Stimulated activated memory B cell treated with anti-CD40 and anti-IgM and Interleukin-4, amounts not matched to agents 10 μg/mL and 1 μg/mL and 100 μg/mL, for 72 hours (primary cell): Measurements from ENCODE around the gene MRPS5.
A peak's percentile ranks its signal among the peaks of the same experiment; 100 is the strongest.
"Not testable (repeated sequence)": the region's sequence is repeated elsewhere in the genome, so short reads cannot be mapped to it uniquely, and the experiment has no call there.

Experiments used
- ATAC-seq: fragments of 150-1000 bp; cut with Tn5 transposase; 2 replicates; pipeline ENCODE4 v1.10.0; 2021
- H3K27ac Mint-ChIP-seq: one replicate; pipeline ENCODE4 v1.8.0; 2022; ENCODE audit warnings: mild to moderate bottlenecking, mixed read lengths
- H3K27me3 Mint-ChIP-seq: one replicate; pipeline ENCODE4 v1.8.0; 2022; ENCODE audit warnings: mixed read lengths
- H3K36me3 Mint-ChIP-seq: one replicate; pipeline ENCODE4 v1.8.0; 2022; ENCODE audit warnings: mixed read lengths
- H3K4me1 Mint-ChIP-seq: one replicate; pipeline ENCODE4 v1.8.0; 2022; ENCODE audit warnings: mixed read lengths
- H3K4me3 Mint-ChIP-seq: one replicate; pipeline ENCODE4 v1.8.0; 2022; ENCODE audit warnings: mild to moderate bottlenecking, moderate library complexity, mixed read lengths
- H3K9me3 Mint-ChIP-seq: one replicate; pipeline ENCODE4 v1.8.0; 2022; ENCODE audit warnings: mixed read lengths

MRPS5 gene

DNA sequence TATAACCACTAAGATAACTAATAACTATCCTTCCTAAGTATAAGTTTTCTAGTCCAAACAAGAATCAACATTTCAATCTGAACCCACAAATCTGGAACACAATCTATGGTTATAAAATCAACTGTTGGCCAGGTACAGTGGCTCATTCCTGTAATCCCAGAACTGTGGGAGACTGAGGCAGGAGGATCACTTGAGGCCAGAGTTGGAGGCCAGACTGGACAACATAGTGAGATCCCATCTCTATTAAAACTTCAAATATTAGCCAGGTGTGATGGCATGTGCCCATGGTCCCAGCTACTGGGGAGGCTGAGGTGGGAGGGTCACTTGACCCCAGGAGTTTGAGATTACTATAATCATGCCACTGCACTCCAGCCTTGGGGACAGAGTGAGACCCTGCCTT lies 11.2 kb downstream of the MRPS5 start:
- Mint-ChIP-seq H3K9me3 (no peaks in the 10 kb centered on the region), H3K4me3 (no peak overlapping the region), H3K27me3 (no peaks in the 10 kb centered on the region), H3K36me3 (peaks cover 61% of the 10 kb centered on the region), H3K4me1 (no peaks in the 10 kb centered on the region), H3K27ac (no peak overlapping the region)
- no peak for ATAC-seq

DNA sequence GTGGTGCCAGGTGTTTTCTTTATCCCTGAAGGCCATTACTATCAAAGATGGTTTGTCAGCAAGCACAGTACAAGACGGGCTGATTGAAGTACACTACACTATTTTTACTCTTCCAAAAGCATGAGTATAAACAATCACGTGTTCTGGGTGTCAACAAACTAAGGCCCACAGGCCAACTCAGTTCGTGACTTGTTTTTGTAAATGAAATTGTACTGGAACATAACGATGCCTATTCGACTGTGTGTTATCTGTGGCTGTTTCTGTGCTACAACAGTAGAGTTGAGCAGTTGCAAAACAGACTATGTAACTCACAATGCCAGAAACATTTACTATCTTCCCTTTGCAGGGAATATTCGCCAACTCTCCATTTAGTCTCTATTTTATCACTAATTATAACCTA lies 12.3 kb downstream of the MRPS5 start:
- Mint-ChIP-seq H3K27me3 (no peaks in the 10 kb centered on the region), H3K4me1 (no peaks in the 10 kb centered on the region), H3K9me3 (no peaks in the 10 kb centered on the region), H3K36me3 (peaks cover 62% of the 10 kb centered on the region), H3K4me3 (no peak overlapping the region), H3K27ac (no peak overlapping the region)
- no peak for ATAC-seq

DNA sequence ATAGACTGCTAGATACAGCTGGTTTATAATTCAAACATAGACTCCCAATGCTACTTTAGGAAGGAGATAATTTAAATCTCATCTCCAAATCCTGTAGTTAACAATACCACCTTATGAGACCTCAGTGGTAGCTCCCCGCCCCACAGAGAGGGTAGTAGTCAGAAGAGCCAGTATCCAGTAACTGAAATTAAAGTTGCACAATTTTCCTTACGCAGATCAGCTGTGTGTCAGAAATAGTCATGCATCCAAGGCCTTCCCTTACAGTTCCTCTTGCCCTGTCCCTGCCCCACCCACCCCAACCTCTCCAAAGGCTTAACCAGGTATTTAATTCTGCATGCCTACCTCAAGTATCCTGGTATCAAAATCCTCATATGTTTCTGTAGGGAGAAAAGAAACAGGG lies 15.5 kb downstream of the MRPS5 start:
- Mint-ChIP-seq H3K27ac (no peak overlapping the region), H3K36me3 (peaks cover 69% of the 10 kb centered on the region)

DNA sequence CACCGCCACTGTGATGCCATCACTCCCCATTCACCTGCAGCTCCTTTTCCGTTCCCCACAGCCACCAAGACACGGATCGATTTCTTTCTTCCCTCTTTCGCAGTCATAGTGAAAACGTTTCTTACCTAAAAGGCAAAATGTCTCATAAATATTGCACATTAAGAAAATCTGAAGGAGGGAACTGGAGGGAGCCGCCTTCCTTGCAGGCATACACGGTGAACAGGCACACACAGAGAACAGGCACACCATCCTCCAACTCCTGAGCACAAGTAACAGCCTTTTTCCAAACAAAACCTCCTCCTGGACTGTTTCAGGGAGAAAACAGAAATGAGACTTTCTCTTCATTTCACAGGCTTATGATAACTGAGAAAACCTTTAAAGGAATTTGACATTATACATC lies 17.0 kb downstream of the MRPS5 start:
- Mint-ChIP-seq H3K4me3 (no peak overlapping the region), H3K27ac (no peak overlapping the region)

More for the DNA sequence above, 15.5 kb downstream of the MRPS5 start:
- no peaks in the 10 kb centered on the region for H3K9me3 Mint-ChIP-seq
- H3K4me1 Mint-ChIP-seq, result no peaks in the 10 kb centered on the region
- H3K4me3 Mint-ChIP-seq, result no peak overlapping the region
- H3K27me3 Mint-ChIP-seq, result no peaks in the 10 kb centered on the region
- ATAC-seq, result no peak

DNA sequence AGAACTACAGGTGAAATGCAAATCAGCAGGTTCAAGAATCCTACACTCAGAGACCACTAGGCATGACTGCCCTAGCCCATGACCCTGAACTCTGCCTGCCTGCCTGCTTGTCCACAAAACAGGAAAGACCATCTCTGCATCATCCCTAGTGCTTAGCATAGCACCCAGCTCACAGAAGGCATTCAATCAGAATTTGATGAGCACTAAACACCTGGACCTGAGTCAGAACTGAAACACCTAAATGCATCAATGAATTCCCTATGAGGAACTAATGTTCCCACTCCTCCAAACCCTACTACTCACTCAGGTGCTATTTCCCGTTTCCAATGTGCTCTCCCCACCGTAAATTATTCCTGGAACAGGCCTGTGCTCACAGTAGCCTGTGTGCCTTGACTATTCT lies 21.7 kb downstream of the MRPS5 start:
- no peak overlapping the region for H3K27ac Mint-ChIP-seq
- H3K4me1 Mint-ChIP-seq, result peaks cover 14% of the 10 kb centered on the region
- ATAC-seq, result no peak
- no peak overlapping the region for H3K4me3 Mint-ChIP-seq
- no peaks in the 10 kb centered on the region for H3K9me3 Mint-ChIP-seq
- H3K27me3 Mint-ChIP-seq, result no peaks in the 10 kb centered on the region
- peaks cover 82% of the 10 kb centered on the region for H3K36me3 Mint-ChIP-seq

More for the DNA sequence above, 17.0 kb downstream of the MRPS5 start:
- Mint-ChIP-seq H3K36me3 (peaks cover 71% of the 10 kb centered on the region), H3K27me3 (no peaks in the 10 kb centered on the region), H3K4me1 (peaks cover 6% of the 10 kb centered on the region), H3K9me3 (no peaks in the 10 kb centered on the region)
- no peak for ATAC-seq

DNA sequence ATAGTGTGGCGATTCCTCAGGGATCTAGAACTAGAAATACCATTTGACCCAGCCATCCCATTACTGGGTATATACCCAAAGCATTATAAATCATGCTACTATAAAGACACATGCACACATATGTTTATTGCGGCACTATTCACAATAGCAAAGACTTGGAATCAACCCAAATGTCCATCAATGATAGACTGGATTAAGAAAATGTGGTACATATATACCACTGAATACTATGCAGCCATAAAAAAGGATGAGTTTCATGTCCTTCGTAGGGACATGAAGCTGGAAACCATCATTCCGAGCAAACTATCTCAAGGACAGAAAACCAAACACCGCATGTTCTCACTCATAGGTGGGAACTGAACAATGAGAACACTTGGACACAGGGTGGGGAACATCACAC lies 23.3 kb downstream of the MRPS5 start:
- Mint-ChIP-seq H3K4me1 (peaks cover 14% of the 10 kb centered on the region), H3K36me3 (peaks cover 89% of the 10 kb centered on the region)
- not testable (repeated sequence) for H3K27ac Mint-ChIP-seq, H3K9me3 Mint-ChIP-seq, H3K27me3 Mint-ChIP-seq, ATAC-seq, H3K4me3 Mint-ChIP-seq

DNA sequence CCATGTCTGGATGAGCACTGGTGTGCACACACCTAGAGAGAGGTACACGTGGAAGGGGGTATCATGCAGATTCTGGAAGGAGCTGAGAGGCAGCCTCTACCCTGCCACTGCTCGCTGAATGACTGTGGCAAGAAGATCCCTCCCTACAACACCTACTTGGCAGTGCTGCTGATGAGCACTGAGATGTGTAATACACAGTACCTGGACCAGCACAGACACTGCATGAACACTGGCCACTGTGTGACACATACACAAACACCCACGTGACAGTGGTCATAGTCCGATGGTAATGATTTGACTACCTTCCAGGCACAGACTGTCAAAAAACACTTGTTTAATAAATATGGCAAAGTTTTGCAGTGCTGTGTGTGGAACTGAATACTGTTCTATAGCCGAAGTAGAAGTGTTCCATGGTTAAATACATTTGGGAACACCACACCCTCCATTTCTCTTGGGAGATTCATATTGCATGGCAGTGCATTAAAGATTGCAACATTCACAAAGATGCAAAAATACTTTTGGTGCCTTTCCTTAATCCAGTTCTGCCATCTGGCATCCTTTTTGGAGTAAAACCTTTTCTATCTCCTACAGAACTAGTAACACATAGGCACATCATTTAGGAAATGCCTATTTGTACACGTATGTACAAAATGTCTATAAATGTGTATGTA lies 29.6 kb downstream of the MRPS5 start:
- H3K9me3 Mint-ChIP-seq, result no peaks in the 10 kb centered on the region
- H3K27me3 Mint-ChIP-seq, result no peaks in the 10 kb centered on the region
- peaks cover 95% of the 10 kb centered on the region for H3K36me3 Mint-ChIP-seq
- ATAC-seq, result no peak
- H3K27ac Mint-ChIP-seq, result no peak overlapping the region
- H3K4me3 Mint-ChIP-seq, result no peak overlapping the region
- H3K4me1 Mint-ChIP-seq, result peaks cover 8% of the 10 kb centered on the region

DNA sequence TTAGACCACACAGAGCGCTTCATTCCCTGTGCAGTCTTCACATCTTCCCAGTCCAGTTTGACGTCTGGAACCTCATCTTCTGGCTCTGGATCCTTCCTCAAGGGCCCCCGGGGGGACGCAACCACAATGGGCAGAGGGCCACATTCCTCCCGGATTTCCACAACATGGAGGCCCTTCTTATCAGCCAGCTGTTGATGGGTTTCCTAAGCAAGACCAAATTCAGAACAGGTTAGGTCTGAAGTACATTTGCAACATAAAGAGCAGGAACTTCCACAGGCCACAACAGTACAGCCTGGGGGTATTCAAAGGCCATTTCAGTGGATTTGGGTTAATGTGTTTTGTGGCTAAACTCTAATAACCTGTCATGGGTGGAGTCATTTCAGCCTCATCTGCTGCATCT lies 34.2 kb downstream of the MRPS5 start:
- Mint-ChIP-seq H3K4me1 (no peaks in the 10 kb centered on the region), H3K27ac (no peak overlapping the region), H3K36me3 (peaks cover 79% of the 10 kb centered on the region), H3K4me3 (no peak overlapping the region), H3K9me3 (peaks cover 6% of the 10 kb centered on the region), H3K27me3 (no peaks in the 10 kb centered on the region)
- ATAC-seq, result no peak

DNA sequence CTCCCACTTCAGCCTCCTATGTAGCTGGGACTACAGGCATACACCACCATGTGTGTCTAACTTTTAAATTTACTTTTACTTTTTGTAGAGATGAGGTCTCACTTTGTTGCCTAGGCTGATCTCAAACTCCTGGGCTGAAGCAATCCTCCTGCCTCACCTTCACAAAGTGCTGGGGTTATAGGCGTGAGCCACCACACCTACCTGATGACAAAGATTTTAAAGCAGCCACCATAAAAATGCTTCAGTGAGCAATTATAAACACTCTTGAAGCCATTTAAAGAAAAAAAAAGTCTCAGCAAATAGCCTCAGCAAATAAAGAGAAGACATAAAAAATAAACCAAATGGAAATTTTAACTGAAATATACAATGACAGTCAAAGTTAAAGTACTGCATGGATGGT lies 35.6 kb downstream of the MRPS5 start:
- ATAC-seq, result no peak
- H3K9me3 Mint-ChIP-seq, result peaks cover 6% of the 10 kb centered on the region
- no peaks in the 10 kb centered on the region for H3K4me1 Mint-ChIP-seq
- no peaks in the 10 kb centered on the region for H3K27me3 Mint-ChIP-seq
- peaks cover 66% of the 10 kb centered on the region for H3K36me3 Mint-ChIP-seq
- H3K4me3 Mint-ChIP-seq, result no peak overlapping the region
- H3K27ac Mint-ChIP-seq, result no peak overlapping the region

DNA sequence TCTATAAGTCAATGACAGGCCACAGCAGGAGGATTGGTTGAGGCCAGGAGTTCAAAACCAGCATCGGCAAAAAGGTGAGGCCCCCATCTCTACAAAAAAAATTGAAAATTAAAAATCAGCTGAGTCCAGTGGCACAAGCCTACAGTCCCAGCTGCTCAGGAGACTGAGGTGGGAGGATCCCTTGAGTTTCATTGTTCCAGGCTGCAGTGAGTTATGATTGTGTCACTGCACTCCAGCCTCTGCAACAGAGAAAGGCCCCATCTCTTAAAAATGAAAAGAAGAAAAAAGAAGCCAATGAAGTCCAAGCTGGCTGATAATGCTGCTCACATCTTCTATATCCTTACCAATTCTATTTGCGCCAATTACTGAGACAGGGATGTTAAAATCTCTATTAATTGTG lies 39.1 kb downstream of the MRPS5 start:
- no peak for ATAC-seq
- Mint-ChIP-seq H3K27ac (no peak overlapping the region), H3K9me3 (peaks cover 6% of the 10 kb centered on the region), H3K27me3 (no peaks in the 10 kb centered on the region), H3K36me3 (peaks cover 33% of the 10 kb centered on the region), H3K4me3 (no peak overlapping the region), H3K4me1 (peaks cover under 1% of the 10 kb centered on the region)

DNA sequence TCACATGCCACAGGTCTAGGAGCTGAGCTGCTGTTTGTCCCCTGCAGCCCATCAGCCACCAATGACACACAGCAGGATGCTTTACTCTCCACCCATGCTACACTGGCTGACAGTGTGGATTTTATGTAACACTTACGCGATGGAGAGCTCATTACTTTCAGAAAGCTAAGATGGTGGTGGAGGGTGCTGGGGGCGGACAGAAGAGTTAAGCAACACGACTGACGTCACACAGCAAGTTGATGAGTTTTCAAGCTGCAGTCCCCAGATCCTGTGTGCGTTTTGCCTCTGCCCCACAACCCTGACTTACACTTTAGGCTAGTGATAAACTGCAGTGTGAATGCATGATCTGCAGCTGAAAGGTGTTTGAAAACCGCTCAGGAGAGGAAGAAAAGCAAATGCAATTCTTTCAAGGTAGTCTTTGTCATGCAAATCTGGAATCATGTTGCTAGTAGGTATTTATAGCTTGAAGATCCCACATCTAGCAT lies 42.4 kb downstream of the MRPS5 start:
- no peak for ATAC-seq
- H3K4me3 Mint-ChIP-seq, result no peak overlapping the region
- peaks cover 3% of the 10 kb centered on the region for H3K9me3 Mint-ChIP-seq
- H3K27ac Mint-ChIP-seq, result no peak overlapping the region
- peaks cover 21% of the 10 kb centered on the region for H3K4me1 Mint-ChIP-seq
- peaks cover 28% of the 10 kb centered on the region for H3K27me3 Mint-ChIP-seq
- H3K36me3 Mint-ChIP-seq, result peaks cover 5% of the 10 kb centered on the region

DNA sequence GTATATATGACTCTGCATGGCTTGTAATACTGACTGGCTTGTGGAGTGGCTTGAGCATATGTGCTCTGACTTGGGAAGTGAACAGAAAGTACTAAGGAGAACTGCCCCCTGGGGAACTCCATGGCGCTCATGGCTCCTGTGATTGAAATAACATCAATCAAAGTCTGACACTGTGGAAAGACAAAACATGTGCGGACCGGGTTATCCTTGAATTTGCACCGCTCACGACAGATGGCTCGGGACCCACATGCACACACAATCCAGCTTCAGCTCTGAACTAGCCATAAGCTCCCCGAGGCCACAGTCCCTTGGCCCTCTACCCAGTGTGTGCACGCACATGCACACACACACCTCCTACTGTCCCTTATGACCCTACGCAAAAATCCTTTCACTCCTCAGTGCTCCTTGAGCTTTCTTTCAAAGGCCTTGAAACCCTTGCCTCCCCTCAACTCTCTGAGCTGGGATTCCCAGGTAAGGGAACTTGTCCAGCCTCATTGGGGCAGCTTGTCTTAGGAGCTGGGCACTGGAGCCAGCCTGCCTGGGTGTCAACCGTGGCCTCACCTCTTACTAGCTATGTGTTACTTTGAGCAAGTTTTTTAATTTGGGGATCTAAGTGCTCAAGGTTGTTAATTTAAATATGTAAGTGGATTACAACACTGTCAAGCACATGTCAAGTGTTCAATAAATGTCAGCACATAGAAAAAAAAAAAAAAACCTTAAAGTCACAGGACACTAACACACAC lies 43.6 kb downstream of the MRPS5 start:
- Mint-ChIP-seq H3K9me3 (no peaks in the 10 kb centered on the region), H3K27me3 (peaks cover 33% of the 10 kb centered on the region), H3K27ac (no peak overlapping the region), H3K4me1 (peaks cover 24% of the 10 kb centered on the region), H3K36me3 (no peaks in the 10 kb centered on the region), H3K4me3 (no peak overlapping the region)
- ATAC-seq, result no peak

DNA sequence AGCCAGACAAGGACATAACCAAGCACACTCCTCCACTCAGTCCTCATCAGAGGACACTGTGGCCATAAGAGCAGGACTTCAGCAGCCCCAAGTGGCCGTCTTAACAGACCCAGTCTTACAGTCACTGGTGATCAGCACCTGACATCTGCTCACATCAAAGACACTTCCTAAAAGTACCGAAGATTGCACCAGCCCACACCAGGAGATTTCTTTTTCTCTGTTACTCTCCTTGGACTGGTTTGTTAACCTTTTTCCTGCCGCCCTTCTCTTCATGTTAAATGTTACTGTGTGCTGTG lies 44.1 kb downstream of the MRPS5 start:
- peaks cover 24% of the 10 kb centered on the region for H3K4me1 Mint-ChIP-seq

DNA sequence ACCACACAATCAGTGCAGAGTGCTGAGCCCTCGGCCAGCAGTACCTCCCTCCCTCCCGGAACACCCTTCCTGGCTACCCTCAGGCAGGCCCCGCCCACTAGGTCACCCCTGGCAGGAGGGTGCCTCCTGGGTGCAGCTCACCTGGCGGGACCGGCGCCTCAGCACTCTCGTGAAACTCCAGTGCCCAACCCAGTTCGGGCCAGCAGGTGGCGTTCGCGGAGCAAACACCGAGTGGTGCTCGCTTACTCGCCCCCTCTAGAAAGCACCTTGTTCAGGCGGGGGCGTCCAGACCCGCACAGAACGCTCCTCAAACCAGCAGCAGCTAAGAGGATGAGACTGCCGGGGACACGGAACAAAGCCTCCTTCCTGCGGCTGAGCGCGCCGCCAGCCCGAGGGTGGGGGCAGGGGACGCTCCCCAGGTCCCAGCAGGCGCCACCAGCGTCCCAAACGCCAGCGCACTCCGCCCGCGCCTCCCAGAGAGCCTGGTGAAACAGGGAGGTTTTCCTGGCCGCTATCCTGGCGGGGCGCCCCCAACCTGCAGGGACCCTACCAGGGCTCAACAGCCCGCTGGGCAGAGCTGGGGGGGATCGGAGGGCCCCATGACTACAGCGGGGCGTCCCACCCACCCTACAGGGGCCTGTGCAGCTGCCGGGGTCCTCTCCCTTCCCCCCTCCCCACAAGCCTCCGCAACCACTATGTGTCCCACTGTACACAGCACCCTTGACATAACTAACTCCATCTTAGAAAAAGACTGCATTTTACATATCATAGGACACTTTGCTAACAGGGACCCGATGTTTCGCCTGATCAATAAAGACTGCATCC lies 44.7 kb downstream of the MRPS5 start:
- H3K4me3 Mint-ChIP-seq, result peak overlapping the region; percentile 66
- no peak overlapping the region for H3K27ac Mint-ChIP-seq
- H3K36me3 Mint-ChIP-seq, result no peaks in the 10 kb centered on the region
- H3K4me1 Mint-ChIP-seq, result peaks cover 24% of the 10 kb centered on the region
- H3K27me3 Mint-ChIP-seq, result peaks cover 33% of the 10 kb centered on the region
- H3K9me3 Mint-ChIP-seq, result no peaks in the 10 kb centered on the region
- peak; percentile 79 for ATAC-seq

More for the DNA sequence above, 44.1 kb downstream of the MRPS5 start:
- Mint-ChIP-seq H3K27ac (no peak overlapping the region), H3K27me3 (peaks cover 33% of the 10 kb centered on the region), H3K36me3 (no peaks in the 10 kb centered on the region), H3K9me3 (no peaks in the 10 kb centered on the region), H3K4me3 (peak overlapping the region; percentile 66)
- ATAC-seq, result no peak

DNA sequence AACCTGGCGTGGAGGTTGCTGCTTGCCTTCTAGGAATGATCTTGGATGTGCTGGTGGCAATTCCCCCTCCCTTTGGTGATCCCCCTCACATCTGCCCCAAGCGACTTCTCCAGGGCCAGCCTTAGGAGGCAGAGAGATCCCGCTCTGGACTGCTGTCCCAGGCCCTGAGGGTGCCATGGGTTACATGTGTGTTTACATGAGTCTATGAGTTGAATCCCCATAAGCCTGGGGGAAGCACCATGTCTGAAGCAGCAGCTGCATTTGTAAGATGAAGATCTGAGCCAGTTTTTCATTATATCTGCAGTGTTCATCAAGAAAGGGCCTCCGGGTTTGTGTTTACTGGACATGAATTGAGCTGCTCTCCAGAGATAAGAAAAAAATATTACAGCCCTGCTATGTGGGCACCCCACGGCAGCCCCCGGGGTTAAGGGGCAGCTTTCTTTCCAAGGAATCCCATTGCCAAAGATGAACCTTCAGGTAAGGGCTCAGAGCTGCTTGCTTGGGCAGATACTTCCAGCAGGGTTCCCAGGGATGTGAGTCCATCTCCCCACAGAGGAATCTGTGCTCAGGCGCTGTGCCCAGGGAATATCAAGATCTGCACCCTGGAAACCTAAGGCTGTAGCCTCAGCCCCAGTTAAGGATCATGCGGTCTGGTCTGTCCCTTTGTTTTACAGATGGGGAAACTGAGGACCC lies 46.0 kb downstream of the MRPS5 start:
- no peaks in the 10 kb centered on the region for H3K9me3 Mint-ChIP-seq
- no peak overlapping the region for H3K4me3 Mint-ChIP-seq
- no peak overlapping the region for H3K27ac Mint-ChIP-seq
- no peak for ATAC-seq
- peaks cover 33% of the 10 kb centered on the region for H3K27me3 Mint-ChIP-seq
- peaks cover 24% of the 10 kb centered on the region for H3K4me1 Mint-ChIP-seq
- H3K36me3 Mint-ChIP-seq, result no peaks in the 10 kb centered on the region
